OCI-LY1 (cell line): ENCODE data around the gene FAT1.

Experiments used
- H2AFZ ChIP-seq: fragments of 200-600 bp; sonication (generic), shearing (Covaris generic); 2 replicates; pipeline ENCODE4 v1.6.0; 2014; ENCODE audit warnings: antibody characterized with exemption, mild to moderate bottlenecking, low read length
- H3F3A ChIP-seq: fragments of 200-600 bp; sonication (generic), shearing (Covaris generic); 2 replicates; pipeline ENCODE4 v1.6.0; 2014; ENCODE audit warnings: mild to moderate bottlenecking, antibody characterized with exemption, low read length, moderate library complexity; ENCODE audit not compliant: insufficient read depth
- H3K27ac ChIP-seq: fragments of 200-600 bp; sonication (generic); 2 replicates; pipeline ENCODE4 v1.5.1; 2014; ENCODE audit warnings: low read length, mixed run types, mild to moderate bottlenecking, low read depth; ENCODE audit not compliant: poor library complexity, severe bottlenecking
- H3K27me3 ChIP-seq: fragments of 200-600 bp; sonication (generic); 2 replicates; pipeline ENCODE4 v1.6.0; 2014; ENCODE audit warnings: antibody characterized with exemption, mild to moderate bottlenecking, low read length, moderate library complexity; ENCODE audit not compliant: insufficient read depth
- H3K36me3 ChIP-seq: fragments of 200-600 bp; sonication (generic); 2 replicates; pipeline ENCODE4 v1.6.1; 2014; ENCODE audit warnings: mild to moderate bottlenecking, antibody characterized with exemption, low read length, moderate library complexity, mixed read lengths; ENCODE audit not compliant: insufficient read depth
- H3K4me1 ChIP-seq: fragments of 200-600 bp; sonication (generic); 2 replicates; pipeline ENCODE4 v1.5.1; 2014; ENCODE audit warnings: mild to moderate bottlenecking, low read length, moderate library complexity; ENCODE audit not compliant: insufficient read depth, severe bottlenecking
- H3K4me2 ChIP-seq: fragments of 200-600 bp; sonication (generic), shearing (Covaris generic); 2 replicates; pipeline ENCODE4 v1.6.1; 2014; ENCODE audit warnings: low read length
- H3K4me3 ChIP-seq: fragments of 200-600 bp; sonication (generic); 2 replicates; pipeline ENCODE4 v1.5.1; 2014; ENCODE audit warnings: low read length, low read depth, mild to moderate bottlenecking, mixed read lengths; ENCODE audit not compliant: poor library complexity, severe bottlenecking
- H3K79me2 ChIP-seq: fragments of 200-600 bp; shearing (Covaris generic); 2 replicates; pipeline ENCODE4 v1.6.1; 2016; ENCODE audit warnings: mixed run types, low read length, mixed read lengths; ENCODE audit not compliant: insufficient read depth
- H3K9ac ChIP-seq: fragments of 200-600 bp; sonication (generic), shearing (Covaris generic); 2 replicates; pipeline ENCODE4 v1.6.1; 2014; ENCODE audit warnings: mild to moderate bottlenecking, low read length, mixed read lengths
- H3K9me2 ChIP-seq: fragments of 200-600 bp; sonication (generic), shearing (Covaris generic); 2 replicates; pipeline ENCODE4 v1.6.1; 2014; ENCODE audit warnings: low read depth, mild to moderate bottlenecking, low read length, mixed read lengths
- H3K9me3 ChIP-seq: fragments of 200-600 bp; shearing (Covaris generic); 2 replicates; pipeline ENCODE4 v1.6.1; 2014; ENCODE audit warnings: low read length, mixed read lengths
- H4K20me1 ChIP-seq: fragments of 200-600 bp; sonication (generic), shearing (Covaris generic); 2 replicates; pipeline ENCODE4 v1.6.0; 2016; ENCODE audit warnings: mild to moderate bottlenecking, low read length; ENCODE audit not compliant: insufficient read depth
- EZH2 ChIP-seq: fragments of 200-600 bp; sonication (generic), shearing (Covaris generic); IDR thresholded peaks from 2 replicates; pipeline ENCODE4 v1.8.0; 2017; ENCODE audit warnings: borderline replicate concordance, mixed run types, mild to moderate bottlenecking, antibody characterized with exemption, low read length, moderate library complexity, mixed read lengths
- TF ChIP-seq, protein P1 (sequence below): fragments of 200-600 bp; sonication (generic), shearing (Covaris generic); IDR thresholded peaks from 2 replicates; pipeline ENCODE4 v1.5.1; 2017; ENCODE audit warnings: mild to moderate bottlenecking, antibody characterized with exemption, low read length, moderate library complexity, mixed read lengths

FAT1 gene

GRCh38 chr4:186606591-186606992 lies 117.1 kb downstream of the FAT1 start:
- Histone ChIP-seq H3K27me3 (no peaks in the 10 kb centered on the region), H3K36me3 (no peaks in the 10 kb centered on the region; the same call in 1 of the 2 replicates), H2AFZ (no peak overlapping the region)

GRCh38 chr4:186605261-186605865 lies 118.3 kb downstream of the FAT1 start:
- Histone ChIP-seq H3K9me2 (no peaks in the 10 kb centered on the region), H4K20me1 (no peaks in the 10 kb centered on the region), H3K4me3 (no peak overlapping the region), H3K27ac (no peak overlapping the region), H2AFZ (no peak overlapping the region), H3K27me3 (no peaks in the 10 kb centered on the region), H3K9ac (no peak overlapping the region), H3K4me1 (no peaks in the 10 kb centered on the region), H3K79me2 (no peaks in the 10 kb centered on the region), H3K4me2 (no peak overlapping the region), H3K36me3 (no peaks in the 10 kb centered on the region; the same call in 1 of the 2 replicates), H3F3A (no peaks in the 10 kb centered on the region), H3K9me3 (no peaks in the 10 kb centered on the region)
- TF ChIP-seq EZH2 = no peak
- TF ChIP-seq, protein P1, sequence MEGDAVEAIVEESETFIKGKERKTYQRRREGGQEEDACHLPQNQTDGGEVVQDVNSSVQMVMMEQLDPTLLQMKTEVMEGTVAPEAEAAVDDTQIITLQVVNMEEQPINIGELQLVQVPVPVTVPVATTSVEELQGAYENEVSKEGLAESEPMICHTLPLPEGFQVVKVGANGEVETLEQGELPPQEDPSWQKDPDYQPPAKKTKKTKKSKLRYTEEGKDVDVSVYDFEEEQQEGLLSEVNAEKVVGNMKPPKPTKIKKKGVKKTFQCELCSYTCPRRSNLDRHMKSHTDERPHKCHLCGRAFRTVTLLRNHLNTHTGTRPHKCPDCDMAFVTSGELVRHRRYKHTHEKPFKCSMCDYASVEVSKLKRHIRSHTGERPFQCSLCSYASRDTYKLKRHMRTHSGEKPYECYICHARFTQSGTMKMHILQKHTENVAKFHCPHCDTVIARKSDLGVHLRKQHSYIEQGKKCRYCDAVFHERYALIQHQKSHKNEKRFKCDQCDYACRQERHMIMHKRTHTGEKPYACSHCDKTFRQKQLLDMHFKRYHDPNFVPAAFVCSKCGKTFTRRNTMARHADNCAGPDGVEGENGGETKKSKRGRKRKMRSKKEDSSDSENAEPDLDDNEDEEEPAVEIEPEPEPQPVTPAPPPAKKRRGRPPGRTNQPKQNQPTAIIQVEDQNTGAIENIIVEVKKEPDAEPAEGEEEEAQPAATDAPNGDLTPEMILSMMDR = no peak

More at GRCh38 chr4:186606591-186606992, 117.1 kb downstream of the FAT1 start:
- no peak overlapping the region for H3K27ac ChIP-seq
- no peaks in the 10 kb centered on the region for H3K9me2 ChIP-seq
- no peaks in the 10 kb centered on the region for H3K4me1 ChIP-seq
- TF ChIP-seq, protein P1 = no peak
- no peak for TF ChIP-seq EZH2
- H4K20me1 ChIP-seq = no peaks in the 10 kb centered on the region
- H3F3A ChIP-seq = no peaks in the 10 kb centered on the region
- H3K79me2 ChIP-seq = no peaks in the 10 kb centered on the region
- H3K4me2 ChIP-seq = no peak overlapping the region
- H3K9ac ChIP-seq = no peak overlapping the region
- H3K9me3 ChIP-seq = no peaks in the 10 kb centered on the region
- H3K4me3 ChIP-seq = no peak overlapping the region

DNA sequence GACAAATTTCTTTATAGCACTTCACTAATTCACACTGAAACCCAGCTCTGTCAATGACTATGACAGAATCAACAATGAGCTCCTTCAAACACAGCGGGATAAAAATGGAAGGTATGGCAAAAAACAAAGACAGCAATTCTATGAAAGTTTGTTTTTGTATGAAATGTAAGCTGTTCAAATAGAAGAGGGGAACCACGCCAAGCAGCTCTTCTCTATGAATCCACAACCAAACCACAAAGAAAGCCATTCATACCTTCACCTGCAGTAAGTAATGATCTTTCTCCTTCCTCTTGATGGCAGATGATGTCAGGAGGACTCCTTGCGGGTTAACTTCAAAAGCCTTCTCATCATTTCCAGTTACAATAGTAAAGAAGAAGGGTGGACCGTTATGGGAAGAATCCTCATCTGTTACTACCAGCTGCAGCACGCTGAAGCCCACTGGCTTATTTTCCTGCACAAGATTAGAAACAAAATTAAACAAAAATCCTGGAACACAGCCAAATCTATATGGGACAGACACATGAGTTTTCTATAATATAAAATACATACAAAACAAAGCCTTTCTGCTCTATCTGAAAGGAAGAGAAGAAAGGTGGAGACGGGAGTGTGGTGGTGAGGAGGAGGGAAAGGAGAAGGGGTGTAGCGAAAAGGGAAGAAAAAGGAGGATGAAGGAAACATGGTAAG lies 119.4 kb downstream of the FAT1 start:
- Histone ChIP-seq H3K4me2 (no peak overlapping the region), H4K20me1 (no peaks in the 10 kb centered on the region), H3K4me3 (no peak overlapping the region), H2AFZ (no peak overlapping the region), H3K9me3 (no peaks in the 10 kb centered on the region), H3K36me3 (no peaks in the 10 kb centered on the region; the same call in 1 of the 2 replicates), H3K79me2 (no peaks in the 10 kb centered on the region), H3K27me3 (no peaks in the 10 kb centered on the region), H3K9ac (no peak overlapping the region), H3K27ac (no peak overlapping the region), H3K4me1 (no peaks in the 10 kb centered on the region), H3K9me2 (no peaks in the 10 kb centered on the region), H3F3A (no peaks in the 10 kb centered on the region)
- TF ChIP-seq EZH2 = no peak
- TF ChIP-seq, protein P1 = no peak
